Kidney (tissue), 14 donors: ENCODE measurements around the gene NAALAD2. TPM values are rescaled to one million over a fixed set of nuclear protein-coding genes. Genes with fewer than 3 reads are reported as not detected.
A peak's percentile ranks its signal among the peaks of the same experiment; 100 is the strongest.
"Not testable (repeated sequence)": the region's sequence is repeated elsewhere in the genome, so short reads cannot be mapped to it uniquely, and the experiment has no call there.

Experiments
- DNase-seq, 5 donors: peaks; one replicate each; pipeline ENCODE4 v3.0.0-alpha.2; 2013 to 2020
- FAIRE-seq: peaks from 2 replicates; lab custom pipeline; 2012; peaks lifted over from hg19 to GRCh38; lab: Jason Lieb, UNC
- H3K27ac ChIP-seq, 2 donors: one replicate each; pipeline ENCODE4 v1.7.0; 2013; ENCODE audit warnings: low read depth in 2 of 2, low read length in 2 of 2, inconsistent platforms in 1 of 2
- H3K27me3 ChIP-seq: one replicate; pipeline ENCODE4 v1.7.1; 2013; ENCODE audit warnings: low read length, inconsistent platforms; ENCODE audit not compliant: control insufficient read depth, insufficient read depth
- H3K36me3 ChIP-seq, 3 donors: one replicate each; pipeline versions ENCODE4 v1.7.0 to v1.7.1; 2013; ENCODE audit warnings: low read length in 3 of 3, control low read depth in 1 of 3, inconsistent platforms in 1 of 3; ENCODE audit not compliant: insufficient read depth in 3 of 3, control insufficient read depth in 2 of 3
- H3K4me1 ChIP-seq, 3 donors: one replicate each; pipeline versions ENCODE4 v1.7.0 to v1.7.1; 2013; ENCODE audit warnings: low read length in 3 of 3, inconsistent platforms in 1 of 3, low read depth in 1 of 3; ENCODE audit not compliant: control insufficient read depth in 2 of 3, insufficient read depth in 2 of 3
- H3K4me3 ChIP-seq, 3 donors: one replicate each; pipeline versions ENCODE4 v1.7.0 to v1.8.1; 2013; ENCODE audit warnings: low read length in 3 of 3, control low read depth in 1 of 3, inconsistent platforms in 1 of 3
- H3K9ac ChIP-seq, 3 donors: one replicate each; pipeline versions ENCODE4 v1.7.0 to v1.7.1; 2013; ENCODE audit warnings: low read length in 3 of 3, control low read depth in 1 of 3, inconsistent platforms in 1 of 3
- H3K9me3 ChIP-seq, 3 donors: one replicate each; pipeline versions ENCODE4 v1.7.0 to v1.7.1; 2013; ENCODE audit warnings: low read length in 3 of 3, control low read depth in 1 of 3, inconsistent platforms in 1 of 3; ENCODE audit not compliant: control insufficient read depth in 2 of 3, insufficient read depth in 1 of 3
- intact Hi-C: fragments of 100-400 bp; cut with DNase I; formaldehyde crosslinking; loops from one replicate; pipeline ENCODE4 v1.11.1; 2022
- polyA plus RNA-seq: library from polyadenylated mRNA; stranded (reverse); fragments of 350-450 nt; fragmentation: Illumina TruSeq; extraction: RNeasy Lipid Tissue Mini Kit (QIAGEN cat#74804); gene quantifications from one replicate; pipeline ENCODE4 v1.2.3, GENCODE V29; 2014; ENCODE audit warnings: low read depth, low replicate concordance; ENCODE audit not compliant: insufficient read depth
- total RNA-seq: library from RNA; stranded (reverse); fragmentation: NEBNext Ultra II Directional; extraction: Animal tissue kit (Norgen Biotek cat#: 25700); gene quantifications from one replicate; pipeline ENCODE4 v1.2.1, GENCODE V29; 2021
- TF ChIP-seq, protein P1 (sequence below): IDR thresholded peaks from 3 replicates; pipeline ENCODE4 v1.5.1; 2012; ENCODE audit warnings: mild to moderate bottlenecking, moderate library complexity, borderline replicate concordance; ENCODE audit not compliant: insufficient read depth; ENCODE audit errors: extremely low read depth
- donor health status: control.
- donor health status: control.
- donor health status: control.
- donor health status: control.
- donor health status: control.
- donor health status: DM: yes; HTN: yes; CAD: no.
- donor health status: Normal renal cell carcinoma (clear cell type).

NAALAD2 gene
- total and polyA plus RNA-seq, 2 donors from 2014 or later, result 1.5 to 2.0 TPM

DNA sequence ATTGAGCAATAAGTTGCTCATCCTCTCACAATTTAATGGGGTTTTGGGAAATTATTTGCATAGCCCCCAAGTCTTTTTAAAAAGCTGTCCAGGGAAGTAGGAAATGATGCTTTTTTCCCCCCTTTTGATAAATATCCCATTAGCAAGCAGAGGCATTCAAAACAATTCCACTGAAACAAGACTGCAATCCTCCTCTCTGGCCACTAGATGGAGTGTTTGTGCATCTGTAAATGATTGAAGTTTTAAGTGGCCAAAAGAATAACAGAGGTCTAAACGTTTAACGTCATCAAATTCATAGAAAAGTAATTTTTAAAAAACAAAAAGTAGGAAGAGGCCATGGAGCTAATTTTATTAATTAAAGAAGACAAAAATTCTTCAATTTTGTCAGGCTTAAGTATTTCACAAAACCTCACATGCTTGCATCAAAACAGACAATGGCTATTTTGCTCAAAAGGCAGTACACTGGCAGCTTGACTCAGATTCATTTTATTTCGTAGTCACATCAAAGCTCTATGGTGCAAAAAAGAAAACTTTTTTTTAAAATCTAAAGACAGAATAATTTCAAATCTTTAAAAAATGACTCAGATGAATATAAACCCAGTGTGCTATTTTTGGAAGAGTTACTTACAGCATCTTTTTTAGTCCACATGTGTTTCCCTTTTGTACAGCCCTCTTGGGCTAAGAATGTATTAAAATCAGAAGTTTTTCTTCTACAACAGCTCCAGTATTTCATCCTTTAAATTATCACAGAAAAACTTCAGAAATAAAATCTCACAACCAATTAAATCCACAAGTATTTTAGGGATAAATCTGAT lies 70.6 kb downstream of the NAALAD2 start:
- TF ChIP-seq, protein P1, sequence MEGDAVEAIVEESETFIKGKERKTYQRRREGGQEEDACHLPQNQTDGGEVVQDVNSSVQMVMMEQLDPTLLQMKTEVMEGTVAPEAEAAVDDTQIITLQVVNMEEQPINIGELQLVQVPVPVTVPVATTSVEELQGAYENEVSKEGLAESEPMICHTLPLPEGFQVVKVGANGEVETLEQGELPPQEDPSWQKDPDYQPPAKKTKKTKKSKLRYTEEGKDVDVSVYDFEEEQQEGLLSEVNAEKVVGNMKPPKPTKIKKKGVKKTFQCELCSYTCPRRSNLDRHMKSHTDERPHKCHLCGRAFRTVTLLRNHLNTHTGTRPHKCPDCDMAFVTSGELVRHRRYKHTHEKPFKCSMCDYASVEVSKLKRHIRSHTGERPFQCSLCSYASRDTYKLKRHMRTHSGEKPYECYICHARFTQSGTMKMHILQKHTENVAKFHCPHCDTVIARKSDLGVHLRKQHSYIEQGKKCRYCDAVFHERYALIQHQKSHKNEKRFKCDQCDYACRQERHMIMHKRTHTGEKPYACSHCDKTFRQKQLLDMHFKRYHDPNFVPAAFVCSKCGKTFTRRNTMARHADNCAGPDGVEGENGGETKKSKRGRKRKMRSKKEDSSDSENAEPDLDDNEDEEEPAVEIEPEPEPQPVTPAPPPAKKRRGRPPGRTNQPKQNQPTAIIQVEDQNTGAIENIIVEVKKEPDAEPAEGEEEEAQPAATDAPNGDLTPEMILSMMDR, result peak; percentile 75
- peaks cover 0 to 12% (median 12%) of the 10 kb centered on the region in 3 donors for H3K36me3 ChIP-seq
- no peak overlapping the region for H3K9ac ChIP-seq
- H3K4me3 ChIP-seq, result no peak overlapping the region
- intact Hi-C loops, result no loop called here
- peak in 2 of 5 donors; percentile 58 to 79 for DNase-seq
- no peaks in the 10 kb centered on the region for H3K4me1 ChIP-seq
- no peaks in the 10 kb centered on the region for H3K27me3 ChIP-seq
- peak; percentile 88 for FAIRE-seq
- no peaks in the 10 kb centered on the region for H3K9me3 ChIP-seq
- no peak overlapping the region for H3K27ac ChIP-seq

DNA sequence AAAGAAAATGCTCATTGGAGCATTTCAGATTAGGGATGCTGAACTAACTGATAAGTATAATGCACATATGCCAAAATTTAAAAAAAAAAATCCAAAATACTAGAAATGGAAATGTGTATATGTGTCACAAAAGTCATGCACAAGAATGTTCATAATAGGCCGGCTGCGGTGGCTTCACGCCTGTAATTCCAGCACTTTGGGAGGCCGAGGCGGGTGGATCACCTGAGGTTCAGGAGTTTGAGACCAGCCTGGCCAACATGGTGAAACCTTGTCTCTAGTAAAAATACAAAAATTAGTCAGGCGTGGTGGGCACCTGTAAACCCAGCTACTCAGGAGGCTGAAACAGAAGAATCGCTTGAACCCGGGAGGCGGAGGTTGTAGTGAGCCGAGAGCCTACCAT lies 73.5 kb downstream of the NAALAD2 start:
- H3K27ac ChIP-seq, H3K9ac ChIP-seq, H3K4me1 ChIP-seq, intact Hi-C loops, H3K9me3 ChIP-seq, H3K4me3 ChIP-seq, DNase-seq, H3K27me3 ChIP-seq, FAIRE-seq: not testable (repeated sequence)
- peaks cover 0 to 18% (median 16%) of the 10 kb centered on the region in 3 donors for H3K36me3 ChIP-seq

DNA sequence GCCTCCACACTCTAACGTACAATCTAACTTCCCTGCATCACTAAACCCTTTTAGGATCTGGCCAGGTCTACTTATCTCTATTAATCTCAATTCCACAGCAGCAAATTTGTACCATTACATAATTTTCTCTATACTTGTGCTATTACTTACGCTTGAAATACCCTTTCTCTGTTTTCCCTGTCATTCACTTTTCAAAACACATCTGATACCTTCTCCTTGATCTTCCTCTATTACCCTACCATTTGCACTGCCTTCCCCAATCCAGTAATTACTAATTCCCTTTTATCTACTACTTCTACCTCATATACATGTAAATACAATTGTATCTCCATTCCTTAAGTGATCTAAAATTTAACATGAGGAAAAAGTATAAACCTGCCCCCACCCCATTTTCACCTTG lies 74.4 kb downstream of the NAALAD2 start:
- Histone ChIP-seq H3K9ac (no peak overlapping the region), H3K9me3 (no peaks in the 10 kb centered on the region), H3K4me1 (no peaks in the 10 kb centered on the region), H3K27ac (no peak overlapping the region), H3K36me3 (peaks cover 4 to 21% (median 20%) of the 10 kb centered on the region in 3 donors), H3K27me3 (no peaks in the 10 kb centered on the region), H3K4me3 (no peak overlapping the region)
- FAIRE-seq, result no peak
- intact Hi-C loops, result no loop called here
- TF ChIP-seq, protein P1, result no peak
- no peak for DNase-seq

DNA sequence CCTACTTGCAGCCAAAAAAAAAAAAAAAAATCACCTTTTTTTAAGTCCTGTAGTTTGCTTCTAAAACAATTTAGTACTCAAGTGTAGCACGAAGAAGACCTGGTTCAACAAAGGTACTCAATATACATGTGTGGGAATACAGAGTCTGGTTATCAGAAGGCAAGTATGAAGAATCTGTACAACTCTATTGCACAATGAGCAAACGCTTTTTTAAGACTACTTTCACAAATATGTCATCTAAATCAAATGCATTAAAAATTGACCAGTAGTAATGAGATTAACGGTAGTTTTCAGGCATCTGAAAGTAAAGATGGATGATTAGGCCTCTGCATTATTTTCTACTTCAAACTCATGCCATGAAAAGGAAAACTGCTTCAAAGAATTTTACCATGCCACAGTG lies 78.9 kb downstream of the NAALAD2 start:
- Histone ChIP-seq H3K27me3 (no peaks in the 10 kb centered on the region), H3K4me1 (no peaks in the 10 kb centered on the region), H3K9me3 (no peaks in the 10 kb centered on the region), H3K9ac (no peak overlapping the region), H3K27ac (no peak overlapping the region), H3K4me3 (no peak overlapping the region), H3K36me3 (peaks cover 4 to 18% (median 13%) of the 10 kb centered on the region in 3 donors)
- TF ChIP-seq, protein P1, result no peak
- intact Hi-C loops, result no loop called here
- FAIRE-seq, result no peak
- DNase-seq, result no peak
